GM19397 (cell line): Measurements from ENCODE around the gene PTPRN2.

Experiments
- ATAC-seq: cut with Tn5 transposase; IDR thresholded peaks from one replicate; pipeline ENCODE4 v1.9.1; 2021; ENCODE audit warnings: mild to moderate bottlenecking, moderate library complexity; ENCODE audit not compliant: unreplicated experiment

PTPRN2 gene

DNA sequence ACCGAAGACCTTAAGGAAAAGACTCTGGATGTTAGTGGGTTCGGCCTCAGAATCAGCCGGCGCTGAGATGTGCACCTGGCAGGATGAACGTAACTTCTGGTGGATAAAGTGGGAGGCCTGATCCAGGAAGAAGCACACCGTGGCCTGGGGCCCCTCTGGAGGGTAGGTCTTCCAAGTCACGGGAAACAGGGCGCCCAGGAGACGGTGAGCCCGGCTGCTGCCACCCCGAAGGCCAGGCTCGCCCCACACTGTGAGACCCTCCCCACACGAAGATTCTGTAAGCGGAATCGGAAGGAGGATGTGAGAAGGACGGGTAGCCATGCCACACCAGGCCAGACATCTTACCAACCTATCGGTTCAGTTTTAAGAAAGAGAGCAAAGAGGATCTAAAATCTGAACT, 971.8 kb downstream of the PTPRN2 start:
- no peak for ATAC-seq

DNA sequence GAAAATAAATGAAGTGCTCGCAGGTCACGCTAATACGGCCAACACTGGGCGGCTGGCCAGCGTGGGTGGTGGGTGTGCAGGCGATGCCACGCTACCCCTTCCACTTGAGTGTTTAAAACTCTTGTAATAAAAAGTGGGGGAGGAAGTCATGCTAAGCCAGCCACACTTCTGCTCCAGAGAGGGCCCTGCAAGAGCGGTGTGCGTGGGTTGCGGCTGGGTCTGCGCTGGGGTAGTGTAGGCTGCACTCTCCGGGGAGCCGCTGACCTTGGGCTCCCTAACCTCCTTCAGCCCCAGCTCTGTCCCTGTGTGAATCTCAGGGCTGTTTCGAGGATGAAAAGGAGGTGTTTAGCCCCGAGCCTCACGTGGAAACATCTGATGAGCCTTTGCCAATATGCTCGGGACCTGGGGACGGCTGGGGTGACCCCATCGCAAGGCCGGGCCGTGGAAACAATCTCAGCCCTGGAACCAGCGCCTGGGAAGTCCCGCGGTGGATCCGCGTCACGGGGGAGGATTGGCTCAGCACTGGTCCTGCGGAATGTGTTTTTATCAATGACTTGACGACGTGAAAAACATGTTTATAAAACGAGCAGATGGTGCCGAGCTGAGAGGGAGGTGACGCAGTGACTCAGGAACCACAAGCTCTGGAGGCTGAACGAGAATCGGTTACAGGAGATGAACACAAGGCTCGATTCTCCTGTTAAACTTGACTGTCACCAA, 972.4 kb downstream of the PTPRN2 start:
- no peak for ATAC-seq

DNA sequence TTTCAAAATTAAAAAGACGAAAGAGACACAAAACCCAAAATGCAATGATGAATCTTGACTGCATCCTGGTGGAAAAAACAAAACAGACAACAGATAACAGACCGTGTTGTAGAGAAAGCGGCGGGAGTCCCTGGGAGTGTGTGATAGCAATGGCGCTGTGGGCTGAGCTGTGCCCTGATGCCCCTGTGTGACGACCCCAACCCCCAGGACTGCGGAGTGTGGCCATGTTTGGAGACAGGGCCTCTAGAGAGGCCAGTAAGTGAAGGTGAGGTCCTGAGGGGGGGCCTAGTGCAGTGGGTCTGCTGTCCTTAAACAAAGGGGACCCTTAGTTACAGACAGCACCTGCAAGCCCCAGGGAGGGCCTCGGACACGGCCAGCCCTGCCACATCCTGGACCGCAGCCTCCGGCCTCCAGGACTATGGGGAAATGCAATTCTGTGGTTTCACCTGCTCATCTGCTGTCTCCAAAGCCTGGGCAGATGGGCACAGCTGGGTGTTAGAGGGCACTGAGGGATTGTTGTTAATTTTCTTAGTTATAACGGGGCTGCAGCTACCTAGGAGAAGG, 973.1 kb downstream of the PTPRN2 start:
- no peak for ATAC-seq

DNA sequence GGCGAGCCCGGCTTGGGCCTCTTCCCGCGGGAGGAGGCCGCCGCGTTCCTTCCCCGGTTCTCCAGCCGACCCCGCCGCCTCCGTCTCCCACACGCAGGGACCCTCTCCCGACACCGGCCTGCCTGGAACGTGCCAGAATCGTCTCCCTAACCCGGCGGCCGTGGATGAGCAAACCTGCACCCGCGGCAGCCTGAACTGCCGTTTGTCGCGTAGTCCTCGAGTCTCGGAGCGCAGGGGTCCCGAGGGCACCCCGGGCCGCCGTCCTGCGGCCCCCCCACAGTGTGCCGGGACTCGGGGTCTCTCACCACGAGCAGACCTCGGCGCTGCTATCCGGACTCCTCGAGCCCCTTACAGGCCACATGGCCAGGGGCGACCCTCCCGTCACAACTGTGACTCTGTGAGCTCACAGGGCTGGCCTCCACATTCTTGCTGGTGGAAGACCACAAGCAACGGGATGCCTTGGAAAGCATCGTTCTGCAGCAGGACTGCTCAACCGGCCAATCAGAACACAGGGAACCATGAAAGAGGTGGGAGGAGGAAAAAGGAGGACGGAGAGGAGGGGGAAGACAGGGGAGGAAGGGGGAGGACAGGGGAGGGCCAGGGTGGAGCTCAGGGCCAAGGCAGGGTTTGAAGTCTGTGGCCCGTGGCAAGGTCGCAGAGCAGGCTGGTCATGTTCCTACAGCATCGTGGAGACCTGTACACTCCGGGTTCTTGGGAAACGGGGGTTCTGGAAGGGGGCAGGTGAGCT, 973.9 kb downstream of the PTPRN2 start:
- ATAC-seq = no peak

DNA sequence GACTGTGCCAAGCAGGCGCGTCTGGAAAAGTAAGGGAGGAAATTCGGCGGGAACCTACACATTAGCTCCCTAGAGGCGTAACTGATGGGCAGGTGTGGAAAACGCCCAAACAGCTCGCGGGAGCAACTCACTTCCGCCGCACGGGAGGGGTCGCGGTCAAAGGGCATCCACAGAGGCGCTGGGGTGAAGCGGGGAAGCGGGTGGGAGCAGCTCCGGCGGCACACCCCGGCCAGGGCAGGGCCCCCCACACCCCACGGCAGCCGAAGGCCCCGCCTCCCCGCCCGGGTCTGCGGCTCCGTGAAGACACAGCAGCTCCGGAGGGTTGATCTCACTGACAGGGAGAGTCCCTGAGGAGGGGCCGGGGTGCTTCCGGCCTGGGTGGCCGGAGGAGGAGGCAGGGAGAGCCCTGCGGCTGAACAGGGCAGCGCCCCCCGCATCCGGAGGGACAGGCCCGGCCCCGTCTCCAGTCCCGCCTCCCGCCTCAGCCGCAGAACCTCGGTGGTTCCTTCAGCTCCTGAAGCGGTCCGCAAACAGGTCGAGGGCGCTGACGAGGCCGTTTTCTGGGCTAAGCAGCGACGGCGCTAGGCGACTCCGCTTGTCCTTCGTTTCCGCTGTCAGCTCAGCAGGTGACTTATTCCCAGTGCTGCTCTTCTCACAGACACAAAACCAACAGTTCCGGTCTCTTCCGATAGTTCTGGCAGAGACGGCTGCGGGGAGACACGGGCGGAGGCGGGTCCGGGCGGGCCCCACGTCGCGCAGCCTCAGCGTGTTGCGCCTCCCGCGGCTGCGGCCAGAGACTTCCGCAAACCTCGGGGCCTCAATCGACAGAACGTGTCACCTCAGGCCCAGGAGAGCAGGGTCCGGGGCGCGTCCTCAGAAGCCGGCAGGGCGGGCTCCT, 974.7 kb downstream of the PTPRN2 start:
- peak; percentile 71 for ATAC-seq

DNA sequence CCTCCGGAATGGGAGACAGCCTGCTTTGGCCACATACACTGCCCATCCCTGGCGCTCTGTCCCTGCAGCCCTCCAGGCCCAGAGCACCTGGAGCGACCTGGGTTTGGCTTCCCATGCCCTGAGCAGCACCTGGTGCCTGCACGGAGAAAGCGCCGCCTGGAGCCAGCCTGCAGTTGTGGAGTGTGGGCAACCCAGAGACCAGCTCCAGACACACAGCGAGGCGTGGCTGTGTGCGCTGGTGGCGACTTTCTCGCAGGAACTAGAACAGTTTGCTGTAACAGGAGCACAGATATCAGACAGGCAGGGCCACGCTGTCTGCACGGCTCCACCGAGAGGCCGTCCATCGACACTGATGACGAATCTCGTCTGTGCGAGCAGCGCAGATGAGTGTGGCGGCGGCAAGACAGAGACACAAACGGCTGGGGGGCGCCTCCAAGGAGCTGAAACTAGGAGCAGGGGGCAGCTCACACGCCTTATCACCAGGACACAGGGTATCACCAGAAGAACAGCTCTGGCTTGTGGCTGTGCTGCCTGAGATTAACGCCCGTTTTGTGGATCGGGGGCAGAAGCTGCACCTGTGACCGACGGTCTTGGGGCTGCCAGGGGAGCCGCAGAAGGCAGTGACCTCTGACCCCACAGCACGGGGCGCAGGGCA, 975.5 kb downstream of the PTPRN2 start:
- no peak for ATAC-seq

DNA sequence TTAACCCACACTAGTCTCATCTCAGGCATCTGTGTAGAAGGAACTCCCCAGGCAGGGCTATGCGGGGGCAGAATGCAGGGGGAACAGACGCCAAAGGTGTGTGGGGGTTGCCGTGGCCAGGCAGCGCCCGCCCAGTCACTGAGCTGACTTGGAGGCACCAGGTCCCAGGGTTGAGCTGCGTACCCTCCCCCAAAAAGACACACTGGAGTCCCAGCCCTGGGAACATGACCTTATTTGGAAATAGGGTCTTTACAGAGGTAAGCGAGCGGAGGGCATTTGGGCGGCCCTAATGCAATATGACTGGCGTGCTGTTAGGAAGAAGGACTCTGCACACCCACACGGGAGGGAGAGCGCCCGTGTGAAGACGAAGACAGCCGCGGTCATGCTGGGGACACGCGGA, 976.3 kb downstream of the PTPRN2 start:
- no peak for ATAC-seq

DNA sequence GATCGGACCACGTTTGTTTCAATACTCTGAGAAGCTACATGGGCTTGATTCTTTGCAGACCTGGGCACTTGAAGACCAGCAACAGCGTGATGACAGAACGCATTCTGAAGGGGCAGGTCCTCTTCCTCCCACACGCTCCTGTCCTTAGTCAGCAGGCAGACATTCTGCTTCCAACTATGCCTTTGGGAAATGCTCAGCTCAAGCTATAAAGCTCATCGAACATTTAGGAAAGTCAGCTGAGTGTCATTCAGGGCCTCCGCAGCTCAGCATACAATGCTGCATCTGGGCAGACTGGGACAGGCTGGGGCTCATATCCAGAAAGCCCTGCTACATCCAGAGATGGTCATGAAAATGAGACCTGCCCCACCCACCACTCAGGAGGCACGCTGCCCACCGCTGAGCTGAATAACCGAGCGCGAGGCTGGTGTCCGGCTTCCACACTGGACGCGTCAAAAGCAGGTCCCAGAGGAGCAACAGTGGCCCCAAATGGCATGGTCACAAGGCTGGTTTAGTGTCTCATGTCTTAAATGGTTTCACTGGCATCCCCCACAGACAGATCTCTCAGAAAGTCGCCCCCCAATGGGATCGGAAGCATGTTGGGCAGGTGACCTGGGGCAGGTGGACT, 976.8 kb downstream of the PTPRN2 start:
- no peak for ATAC-seq

DNA sequence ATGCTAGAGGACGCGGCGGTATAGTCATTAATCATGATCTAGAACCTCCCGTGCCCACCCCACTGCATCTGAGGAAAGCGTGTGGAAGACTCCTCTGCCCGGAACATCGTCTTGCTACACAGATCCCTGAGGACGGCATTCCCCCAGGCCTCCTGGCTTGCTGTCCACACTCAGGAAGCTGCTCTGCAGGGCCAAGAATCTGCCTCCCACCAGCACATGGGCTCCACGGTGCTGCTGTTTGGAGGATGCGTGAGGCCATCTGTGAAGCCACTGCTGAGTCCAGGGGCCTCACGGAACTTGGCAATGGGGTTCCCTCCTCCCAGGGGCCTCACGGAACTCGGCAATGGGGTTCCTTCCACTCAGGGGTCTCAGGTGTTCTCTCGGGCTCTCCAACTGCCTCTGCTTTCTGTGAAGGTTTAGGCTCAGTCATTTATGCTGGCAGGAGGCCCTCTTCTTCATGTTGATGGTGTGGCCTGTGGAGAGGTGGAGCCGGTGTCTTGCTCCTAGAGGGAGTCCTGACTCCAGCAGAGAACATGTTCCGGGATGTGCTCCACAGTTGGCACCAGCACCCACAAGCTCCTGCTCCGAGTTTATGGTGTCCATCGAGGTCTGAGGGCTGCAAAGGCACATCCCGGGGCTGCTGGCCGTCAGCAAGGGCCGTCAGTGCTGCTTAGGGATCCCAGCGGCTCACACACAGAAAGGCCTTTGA, 977.5 kb downstream of the PTPRN2 start:
- ATAC-seq = no peak

DNA sequence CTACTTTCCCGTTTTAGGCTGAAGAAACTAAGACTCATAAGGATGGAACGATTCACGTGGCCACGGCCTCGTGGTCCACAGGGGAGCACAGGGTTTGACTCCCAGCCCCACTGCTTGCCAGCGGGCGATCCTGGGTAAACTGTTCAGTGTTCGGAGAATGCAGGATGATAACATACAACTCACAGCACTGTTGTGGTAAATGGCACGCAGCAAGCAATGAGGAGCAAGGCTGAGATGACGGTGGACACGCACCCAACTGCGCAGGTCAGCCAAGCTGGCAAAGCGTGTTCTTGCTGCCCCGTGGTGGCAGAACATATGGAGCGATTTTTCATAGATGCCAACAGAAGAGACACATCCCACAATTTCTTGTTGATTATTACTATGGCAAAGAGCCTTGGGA, 978.1 kb downstream of the PTPRN2 start:
- ATAC-seq = no peak

DNA sequence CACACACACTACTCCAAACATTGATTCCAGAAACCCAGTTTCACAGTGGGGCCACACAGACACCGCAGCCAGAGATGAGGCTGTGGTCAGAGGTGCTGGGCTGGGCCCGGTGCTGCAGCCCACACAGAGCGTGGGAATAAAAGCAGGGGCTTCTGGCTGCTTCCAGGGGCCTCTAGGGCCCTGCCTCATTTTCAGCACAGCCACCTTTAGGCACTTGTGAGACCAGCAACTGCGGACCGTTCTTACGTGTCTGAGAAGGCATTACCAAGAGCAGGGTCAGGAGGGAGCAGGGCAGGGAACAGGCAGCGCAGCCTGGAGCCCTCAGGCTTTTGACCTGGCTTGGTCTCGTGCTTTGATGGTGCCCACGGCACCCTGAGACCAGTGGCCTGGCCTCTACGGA, 980.4 kb downstream of the PTPRN2 start:
- ATAC-seq = no peak

DNA sequence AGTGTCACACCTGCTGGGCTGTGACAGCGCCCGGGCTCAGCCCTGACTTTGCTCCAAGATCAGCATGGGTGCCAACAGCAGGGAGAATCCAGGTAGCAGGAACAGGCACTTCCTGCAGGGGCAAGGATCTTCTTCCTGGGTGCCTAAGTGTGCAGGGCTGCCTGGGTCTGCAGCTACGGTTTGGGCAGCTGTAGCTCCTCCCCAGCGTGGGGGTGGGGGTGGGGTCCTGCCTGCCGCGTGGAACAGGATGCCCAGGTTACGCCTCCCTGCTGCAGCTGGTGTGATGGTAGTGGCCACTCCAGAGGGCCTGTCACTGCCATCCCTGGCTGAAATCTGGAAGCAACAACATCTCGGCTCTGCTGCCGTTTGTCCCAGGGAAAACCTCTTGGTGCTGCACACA, 981.5 kb downstream of the PTPRN2 start:
- no peak for ATAC-seq

DNA sequence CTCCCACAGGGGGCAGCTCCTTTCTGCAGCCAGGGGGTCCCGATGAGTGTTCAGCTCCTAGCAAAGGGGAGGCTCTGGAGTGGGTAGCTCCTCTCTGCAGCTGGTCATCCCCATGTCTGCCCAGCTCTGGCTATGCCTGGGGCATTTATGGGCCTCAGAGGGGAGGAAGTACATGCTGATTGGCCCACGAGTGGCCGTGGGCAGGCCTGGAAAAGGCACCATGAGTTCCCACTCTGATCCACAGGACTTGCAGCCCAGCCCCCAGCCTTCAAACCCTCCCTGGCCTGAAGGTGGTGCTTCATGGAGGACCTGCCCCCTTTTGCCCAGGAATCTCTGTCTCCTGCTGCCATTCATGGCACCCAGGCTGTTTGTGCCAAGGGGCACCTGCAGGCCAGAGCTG, 982.0 kb downstream of the PTPRN2 start:
- no peak for ATAC-seq

DNA sequence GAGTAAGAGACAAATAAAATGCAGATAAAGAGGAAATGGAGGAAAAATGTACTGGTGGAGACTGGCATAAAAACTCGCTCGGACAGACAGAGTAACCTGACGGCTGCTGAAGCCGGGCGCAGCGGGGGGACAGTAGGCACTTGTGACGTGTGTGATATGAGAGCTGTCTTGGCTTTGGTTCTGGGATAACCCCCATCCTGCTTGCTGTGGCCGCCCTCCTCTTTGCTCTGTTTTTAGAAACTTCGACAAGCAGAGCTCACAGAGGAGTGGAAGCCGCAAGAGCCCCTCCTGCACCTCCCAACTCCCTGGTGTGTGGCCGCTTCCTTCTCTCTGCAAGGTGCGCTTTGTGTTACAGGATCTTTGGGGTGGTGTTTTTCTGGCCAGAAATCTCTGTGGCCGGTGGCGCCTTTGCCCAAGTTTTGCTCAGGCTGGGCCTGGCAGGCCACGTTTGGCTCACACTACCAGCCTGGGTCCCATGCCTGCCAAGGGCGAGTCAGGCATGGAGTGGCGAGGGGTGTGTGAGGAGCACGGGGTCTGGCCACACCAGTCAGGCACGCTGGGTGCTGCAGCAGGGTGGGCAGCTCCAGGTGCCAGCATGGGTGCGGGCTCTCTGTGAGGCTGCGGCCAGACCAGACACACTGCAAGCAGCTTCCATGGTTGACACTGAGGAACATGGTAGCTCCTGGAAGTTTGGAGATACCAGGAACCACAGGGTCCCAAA, 982.8 kb downstream of the PTPRN2 start:
- no peak for ATAC-seq

DNA sequence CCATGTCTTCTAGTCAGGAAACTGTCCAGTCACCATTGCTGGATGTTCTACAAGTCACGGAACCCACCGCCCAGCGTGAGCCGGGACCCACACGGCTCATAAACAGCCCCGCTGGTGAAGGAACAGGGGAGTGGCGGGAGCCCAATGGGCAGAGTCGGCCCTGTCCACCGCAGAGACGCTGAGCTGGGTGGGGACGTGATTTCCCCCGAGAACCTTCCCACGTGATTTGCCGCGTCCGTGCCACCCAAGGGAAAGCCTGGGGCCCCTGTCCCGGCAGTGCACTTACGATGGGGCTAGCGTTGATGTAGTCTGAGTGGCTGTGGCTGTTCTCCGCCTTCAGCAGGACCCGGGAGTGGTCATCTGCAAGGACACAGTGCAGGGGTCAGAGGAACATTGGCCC, 983.9 kb downstream of the PTPRN2 start:
- ATAC-seq = no peak

DNA sequence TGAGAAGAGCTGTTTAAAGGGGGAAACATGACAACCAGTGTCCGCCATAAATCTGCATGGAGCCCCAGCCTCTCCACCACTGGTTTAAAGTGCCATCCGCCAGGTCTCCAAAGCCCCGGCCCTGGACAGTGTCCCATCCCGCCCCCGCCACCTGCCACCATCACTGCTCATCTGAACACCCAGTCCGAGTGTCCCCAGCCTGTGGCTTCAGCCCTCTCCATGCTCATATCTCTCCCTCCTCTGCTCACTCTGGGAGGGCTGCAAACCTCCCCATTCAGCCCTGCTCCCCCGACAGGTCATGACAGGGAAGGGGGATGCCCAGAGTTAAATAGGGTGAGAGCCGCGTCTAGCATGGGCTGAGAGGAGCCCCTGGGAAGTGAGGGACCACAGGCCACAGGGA, 984.6 kb downstream of the PTPRN2 start:
- ATAC-seq = no peak

DNA sequence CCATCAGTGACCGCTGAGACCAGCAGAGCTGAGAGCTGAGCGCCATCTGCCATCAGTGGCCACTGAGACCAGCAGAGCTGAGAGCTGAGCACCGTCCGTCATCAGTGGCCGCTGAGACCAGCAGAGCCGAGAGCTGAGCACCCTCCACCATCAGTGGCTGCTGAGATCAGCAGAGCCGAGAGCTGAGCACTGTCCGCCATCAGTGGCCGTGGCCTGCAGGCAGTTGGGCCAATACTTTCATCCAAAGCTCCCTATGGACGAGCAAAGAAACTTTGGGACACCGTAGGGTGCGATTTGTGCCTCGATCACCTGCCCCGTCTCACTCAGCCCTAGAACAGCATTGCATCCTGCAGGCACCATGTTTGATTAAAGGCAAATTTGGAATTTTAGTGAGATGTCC, 985.0 kb downstream of the PTPRN2 start:
- no peak for ATAC-seq

DNA sequence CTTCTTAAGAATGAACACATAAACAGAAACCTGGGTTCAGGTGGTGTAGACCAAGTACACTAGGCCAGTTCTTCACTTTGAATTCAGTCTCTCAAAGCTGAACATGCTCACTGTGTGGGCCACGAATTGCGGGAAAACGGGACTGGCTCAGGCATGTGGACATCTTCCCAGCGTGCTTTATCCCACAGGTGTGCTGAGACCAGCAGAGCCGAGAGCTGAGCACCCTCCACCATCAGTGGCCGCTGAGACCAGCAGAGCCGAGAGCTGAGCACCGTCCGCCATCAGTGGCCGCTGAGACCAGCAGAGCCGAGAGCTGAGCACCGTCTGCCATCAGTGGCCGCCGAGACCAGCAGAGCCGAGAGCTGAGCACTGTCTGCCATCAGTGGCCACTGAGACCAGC, 985.5 kb downstream of the PTPRN2 start:
- no peak for ATAC-seq

DNA sequence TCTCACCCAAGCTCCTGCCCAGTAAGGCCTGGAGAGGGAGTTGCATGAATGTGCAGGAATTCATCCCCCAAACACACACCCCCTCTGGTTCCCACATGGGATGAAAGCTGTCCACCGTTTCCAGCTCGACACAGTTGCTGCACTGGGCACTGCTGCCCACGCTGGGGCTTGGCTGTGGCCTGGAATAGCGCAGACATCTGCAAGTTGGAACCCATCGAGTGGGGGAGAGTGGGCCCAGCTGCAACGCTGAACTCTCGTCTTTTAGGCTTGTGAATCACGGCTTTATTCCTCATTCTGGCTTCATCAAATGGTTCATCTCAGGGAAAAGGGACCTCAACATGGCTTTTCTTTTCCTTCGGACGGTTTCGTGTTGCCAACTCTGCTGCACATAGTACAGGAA, 986.1 kb downstream of the PTPRN2 start:
- ATAC-seq = no peak
